ES-I3 (cell line): ENCODE results near the gene MSMB.
"Not testable (repeated sequence)": the region's sequence is repeated elsewhere in the genome, so short reads cannot be mapped to it uniquely, and the experiment has no call there.

ENCODE experiments used
- H3K36me3 ChIP-seq: 2 replicates; pipeline ENCODE4 v1.6.1; 2013; ENCODE audit warnings: mild to moderate bottlenecking, low read length, control low read depth, moderate library complexity; ENCODE audit not compliant: insufficient read depth
- H3K4me1 ChIP-seq: 2 replicates; pipeline ENCODE4 v1.6.1; 2013; ENCODE audit warnings: mild to moderate bottlenecking, control low read depth, low read length; ENCODE audit not compliant: insufficient read depth
- H3K9ac ChIP-seq: 2 replicates; pipeline ENCODE4 v1.6.1; 2013; ENCODE audit warnings: low read depth, mild to moderate bottlenecking, low read length, moderate library complexity
- H3K9me3 ChIP-seq: 2 replicates; pipeline ENCODE4 v1.6.1; 2013; ENCODE audit warnings: mild to moderate bottlenecking, low read length, moderate library complexity; ENCODE audit not compliant: control insufficient read depth, insufficient read depth

The MSMB gene

GRCh38 chr10:46057038-46057437 is 11.0 kb upstream of the MSMB start:
- Histone ChIP-seq H3K9ac (no peak overlapping the region), H3K36me3 (no peaks in the 10 kb centered on the region), H3K4me1 (peaks cover 22% of the 10 kb centered on the region)

GRCh38 chr10:46055771-46056170 is 9.7 kb upstream of the MSMB start:
- Histone ChIP-seq H3K4me1 (peaks cover 30% of the 10 kb centered on the region), H3K36me3 (no peaks in the 10 kb centered on the region), H3K9me3 (peaks cover 5% of the 10 kb centered on the region; the same call in 1 of the 2 replicates), H3K9ac (no peak overlapping the region)

More at GRCh38 chr10:46057038-46057437, 11.0 kb upstream of the MSMB start:
- H3K9me3 ChIP-seq: peaks cover 5% of the 10 kb centered on the region; the same call in 1 of the 2 replicates

GRCh38 chr10:46053534-46054434 is 7.7 kb upstream of the MSMB start:
- H3K36me3 ChIP-seq: no peaks in the 10 kb centered on the region
- no peak overlapping the region for H3K9ac ChIP-seq
- peaks cover 30% of the 10 kb centered on the region for H3K4me1 ChIP-seq
- peaks cover 5% of the 10 kb centered on the region; the same call in 1 of the 2 replicates for H3K9me3 ChIP-seq

- Histone ChIP-seq H3K9ac (no peak overlapping the region), H3K36me3 (no peaks in the 10 kb centered on the region), H3K9me3 (peaks cover 5% of the 10 kb centered on the region; the same call in 1 of the 2 replicates), H3K4me1 (peaks cover 30% of the 10 kb centered on the region)
These were observed 6.8 kb upstream of the MSMB start for GRCh38 chr10:46052791-46053375.

GRCh38 chr10:46052057-46052790 is 6.2 kb upstream of the MSMB start:
- Histone ChIP-seq H3K36me3 (no peaks in the 10 kb centered on the region), H3K4me1 (peaks cover 30% of the 10 kb centered on the region), H3K9ac (no peak overlapping the region), H3K9me3 (peaks cover 3% of the 10 kb centered on the region; the same call in 1 of the 2 replicates)

GRCh38 chr10:46050941-46051623 is 5.0 kb upstream of the MSMB start:
- H3K9ac ChIP-seq: no peak overlapping the region
- H3K36me3 ChIP-seq: no peaks in the 10 kb centered on the region
- peaks cover 30% of the 10 kb centered on the region for H3K4me1 ChIP-seq
- no peaks in the 10 kb centered on the region for H3K9me3 ChIP-seq

GRCh38 chr10:46049497-46049831 is 3.4 kb upstream of the MSMB start:
- not testable (repeated sequence) for H3K9ac ChIP-seq

GRCh38 chr10:46048152-46048551 is 2.1 kb upstream of the MSMB start:
- Histone ChIP-seq H3K9ac (no peak overlapping the region), H3K9me3 (no peaks in the 10 kb centered on the region), H3K4me1 (peaks cover 16% of the 10 kb centered on the region), H3K36me3 (no peaks in the 10 kb centered on the region)

More at GRCh38 chr10:46049497-46049831, 3.4 kb upstream of the MSMB start:
- H3K9me3 ChIP-seq, H3K36me3 ChIP-seq: not testable (repeated sequence)
- H3K4me1 ChIP-seq: peaks cover 29% of the 10 kb centered on the region

GRCh38 chr10:46042527-46042926 is 3.5 kb downstream of the MSMB start:
- Histone ChIP-seq H3K9ac (no peak overlapping the region), H3K4me1 (no peaks in the 10 kb centered on the region; the same call in 1 of the 2 replicates), H3K9me3 (no peaks in the 10 kb centered on the region), H3K36me3 (no peaks in the 10 kb centered on the region)

- H3K9ac ChIP-seq: no peak overlapping the region
- no peaks in the 10 kb centered on the region for H3K36me3 ChIP-seq
- no peaks in the 10 kb centered on the region for H3K9me3 ChIP-seq
- H3K4me1 ChIP-seq: no peaks in the 10 kb centered on the region; the same call in 1 of the 2 replicates
These were observed 6.1 kb downstream of the MSMB start for GRCh38 chr10:46040004-46040403.

- no peaks in the 10 kb centered on the region for H3K9me3 ChIP-seq
- no peaks in the 10 kb centered on the region for H3K36me3 ChIP-seq
- no peak overlapping the region for H3K9ac ChIP-seq
- H3K4me1 ChIP-seq: no peaks in the 10 kb centered on the region; the same call in none of the 2 replicates
These were observed 8.8 kb downstream of the MSMB start for GRCh38 chr10:46037107-46037825.

GRCh38 chr10:46035923-46036849 is 9.9 kb downstream of the MSMB start:
- no peaks in the 10 kb centered on the region for H3K36me3 ChIP-seq
- no peaks in the 10 kb centered on the region; the same call in 1 of the 2 replicates for H3K4me1 ChIP-seq
- H3K9ac ChIP-seq: no peak overlapping the region
- H3K9me3 ChIP-seq: no peaks in the 10 kb centered on the region

GRCh38 chr10:46033602-46034011 is 12.5 kb downstream of the MSMB start:
- Histone ChIP-seq H3K36me3 (no peaks in the 10 kb centered on the region), H3K4me1 (peaks cover 10% of the 10 kb centered on the region; the same call in 1 of the 2 replicates), H3K9me3 (no peaks in the 10 kb centered on the region), H3K9ac (no peak overlapping the region)
